Measurements from ENCODE around the gene C2orf74.
A peak's percentile ranks its signal among the peaks of the same experiment; 100 is the strongest.
"Not testable (repeated sequence)": the region's sequence is repeated elsewhere in the genome, so short reads cannot be mapped to it uniquely, and the experiment has no call there.

Gene C2orf74

DNA sequence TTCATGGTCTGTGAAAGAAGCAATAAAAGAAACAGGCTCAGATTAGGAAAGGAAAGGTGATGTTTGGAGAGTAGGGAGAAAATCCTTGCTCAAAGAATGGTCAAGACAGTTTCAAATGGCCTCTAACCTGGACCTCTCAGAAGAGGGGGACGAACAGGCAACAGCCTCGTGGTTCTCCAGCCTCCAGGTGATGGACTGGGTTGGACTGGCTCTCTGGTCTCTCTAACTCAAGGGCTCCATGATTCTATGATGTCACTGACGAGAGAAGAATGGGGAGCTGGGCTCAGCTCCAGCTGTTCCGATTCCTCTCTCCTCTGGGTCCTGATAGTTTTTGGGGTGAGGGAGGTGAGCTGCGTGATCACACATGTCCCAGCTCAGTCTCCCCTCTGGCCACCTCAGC lies at the start of gene C2orf74:
Gene C2orf74, plus strand, starts transcription at position 301 of the 400 bp plus-strand sequence. CDS start 327 bp downstream, outside the sequence.
- DNase-seq, result no peak

DNA sequence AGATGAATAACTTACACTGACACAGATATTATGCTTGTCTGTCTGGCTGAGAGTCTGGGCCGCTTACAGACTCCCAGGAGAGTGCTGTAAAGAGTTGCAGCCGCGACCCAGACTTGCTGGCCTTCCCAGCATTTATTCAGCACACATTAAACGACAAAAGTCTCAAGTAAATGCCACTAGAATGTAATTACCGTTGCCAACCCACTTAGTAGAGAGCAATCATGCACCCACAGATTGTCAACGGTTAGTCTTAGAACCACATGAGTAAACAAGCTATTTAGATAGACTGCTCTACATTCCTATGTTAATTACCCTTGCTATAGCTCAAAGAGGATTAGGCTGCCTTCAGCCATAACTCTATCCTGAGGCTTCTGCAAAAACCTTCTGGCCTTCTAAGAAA lies 47.8 kb upstream of the C2orf74 start:
- no peak for DNase-seq

DNA sequence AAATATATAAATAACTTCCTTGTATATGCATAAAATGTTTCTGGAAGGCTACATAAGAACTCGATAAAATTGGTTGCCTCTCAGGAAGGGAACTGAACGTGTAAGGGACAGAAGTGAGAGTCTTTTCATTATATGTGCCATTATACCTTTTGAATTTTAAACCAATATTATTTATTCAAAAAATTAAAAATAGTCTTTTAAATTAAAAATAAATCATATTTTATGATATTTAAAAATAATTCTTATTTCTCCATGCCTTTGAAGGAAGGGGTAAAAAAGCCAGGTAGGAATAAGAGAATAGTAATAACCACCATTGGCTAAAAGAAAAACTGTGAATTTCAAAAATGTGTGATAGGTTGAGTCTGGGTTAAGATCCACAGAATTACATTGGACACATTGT lies 45.7 kb upstream of the C2orf74 start:
- no peak for DNase-seq

DNA sequence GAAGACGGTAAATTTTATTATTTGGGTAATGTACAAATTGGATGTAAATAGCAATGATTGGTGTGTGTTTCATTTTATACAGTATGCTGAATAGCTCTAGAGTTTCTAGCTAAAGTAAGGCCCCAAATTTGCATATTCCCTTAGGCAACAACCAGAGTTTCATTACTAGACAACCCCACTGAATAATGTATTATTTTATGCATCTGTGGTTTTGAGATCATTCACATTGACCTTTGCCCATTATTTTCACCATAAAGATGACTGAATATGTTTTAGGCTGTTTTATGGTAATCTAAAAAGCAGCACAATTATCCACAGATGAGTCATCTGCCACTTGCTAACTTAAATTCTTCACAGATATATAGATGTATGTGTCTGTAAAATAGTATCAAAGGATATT lies 44.5 kb upstream of the C2orf74 start:
- DNase-seq, result no peak

DNA sequence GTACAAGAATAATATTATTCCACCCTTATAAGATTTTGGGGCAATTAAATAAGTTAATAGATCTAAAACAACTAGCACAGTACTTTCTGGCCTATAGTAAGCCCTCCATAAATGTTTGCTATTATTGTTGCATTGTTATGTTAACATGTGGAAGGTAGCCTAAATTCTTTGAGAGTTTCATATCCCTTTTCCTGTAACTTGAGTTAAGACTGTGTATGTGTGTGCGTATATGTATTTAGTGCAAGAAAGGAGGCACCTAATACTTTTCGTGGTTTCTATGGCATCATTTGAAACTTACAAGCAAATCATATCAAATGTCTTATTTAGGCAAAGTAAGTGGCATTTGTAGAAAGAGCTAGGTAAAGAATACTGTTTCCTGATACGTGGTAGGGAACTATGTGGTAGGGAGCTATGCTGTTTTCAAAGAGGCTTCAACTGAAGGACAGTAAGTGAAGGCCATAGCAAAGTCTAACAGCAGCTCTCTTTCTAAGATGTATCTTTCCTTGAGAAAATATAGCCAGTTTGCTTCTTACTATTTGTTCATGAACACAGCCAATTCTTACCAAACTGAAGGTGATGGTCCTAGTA lies 36.8 kb upstream of the C2orf74 start:
- DNase-seq, result no peak

DNA sequence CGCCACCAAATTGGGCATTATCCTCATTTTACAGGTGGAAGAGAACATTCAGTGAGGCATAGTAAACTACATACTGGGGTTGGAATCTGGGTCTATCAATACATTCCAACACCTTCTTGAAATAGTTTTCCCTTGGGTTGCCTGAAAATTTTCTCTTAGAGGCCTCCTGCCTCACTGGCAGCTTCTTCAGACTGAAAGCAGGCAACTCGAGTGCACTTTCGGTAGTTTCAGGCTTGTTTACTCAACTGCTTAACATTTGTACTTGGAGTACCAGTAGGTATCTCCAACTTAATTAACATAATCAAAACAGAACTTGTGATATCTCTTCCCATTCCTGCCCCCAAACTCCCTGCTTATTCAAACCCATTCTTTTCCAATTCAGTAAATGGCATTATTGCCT lies 36.2 kb upstream of the C2orf74 start:
- no peak for DNase-seq

DNA sequence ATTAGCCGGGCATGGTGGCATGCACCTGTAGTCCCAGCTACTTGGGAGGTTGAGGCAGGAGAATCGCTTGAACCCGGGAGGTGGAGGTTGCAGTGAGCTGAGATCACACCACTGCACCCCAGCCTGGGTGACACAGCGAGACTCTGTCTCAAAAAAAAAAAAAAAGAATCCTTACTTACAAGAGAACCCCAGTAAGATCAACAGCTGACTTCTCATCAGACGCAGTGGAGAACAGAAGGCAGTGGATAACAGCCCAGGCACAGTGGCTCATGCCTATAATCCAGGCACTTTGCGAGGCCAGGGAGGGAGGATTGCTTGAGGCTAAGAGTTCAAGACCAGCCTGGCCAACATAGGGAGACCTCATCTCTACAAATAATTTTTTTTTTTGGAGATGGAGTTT lies 33.9 kb upstream of the C2orf74 start:
- DNase-seq, result not testable (repeated sequence)

DNA sequence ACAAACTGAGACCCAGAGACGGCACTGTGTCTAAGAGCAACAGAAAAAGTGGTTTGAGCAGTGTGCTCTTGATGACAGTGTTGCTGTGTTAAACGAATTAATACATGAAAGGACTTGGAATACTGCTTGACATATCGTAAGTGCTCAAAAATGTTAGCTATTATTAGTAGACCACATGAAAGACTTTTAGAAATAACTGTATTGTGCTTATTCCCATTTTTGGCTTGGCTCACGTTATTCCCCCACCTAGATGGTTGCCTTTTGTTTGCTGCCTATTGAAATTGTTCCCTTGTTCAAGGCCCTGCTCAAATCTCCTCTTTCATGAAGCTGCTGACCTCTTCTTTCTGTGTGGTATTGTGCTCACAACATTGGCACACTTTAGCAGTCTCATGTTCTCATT lies 27.8 kb upstream of the C2orf74 start:
- DNase-seq, result no peak

DNA sequence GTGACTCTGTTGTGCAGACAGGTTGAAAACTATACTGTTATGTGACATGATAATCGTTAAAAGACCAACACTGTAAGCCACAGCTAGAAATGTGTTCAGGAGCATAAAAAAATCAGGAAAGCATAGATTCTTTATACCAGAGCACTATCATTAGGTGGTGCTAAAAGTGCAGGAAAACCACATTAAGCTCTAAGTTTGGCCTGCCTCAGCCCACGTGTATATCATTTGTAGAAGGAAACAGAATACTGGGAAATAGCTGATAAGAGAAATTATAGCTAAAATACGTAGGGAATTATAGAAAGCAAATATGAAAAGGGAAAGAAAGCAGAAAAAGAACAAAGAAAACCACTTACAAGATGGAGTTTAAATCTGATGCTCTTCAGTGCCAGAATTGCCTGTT lies 26.5 kb upstream of the C2orf74 start:
- peak; percentile 10 for DNase-seq

DNA sequence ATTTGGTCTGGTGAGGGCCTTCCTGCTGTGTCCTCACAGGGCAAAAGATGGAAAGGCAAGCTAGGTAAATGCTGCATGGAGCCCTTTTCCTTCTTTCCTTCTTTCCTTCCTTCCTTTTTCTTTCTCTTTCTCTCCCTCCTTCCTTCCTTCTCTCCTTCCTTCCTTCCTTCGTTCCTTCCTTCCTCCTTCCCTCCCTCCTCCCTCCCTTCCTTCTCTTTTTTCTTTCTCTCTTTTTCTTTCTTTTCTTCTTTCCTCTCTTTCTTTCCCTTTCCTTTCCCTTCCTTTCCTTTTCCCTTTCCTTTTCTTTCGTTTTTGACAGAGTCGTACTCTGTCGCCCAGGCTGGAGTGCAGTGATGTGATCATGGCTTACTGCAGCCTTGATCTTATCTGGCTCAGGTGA lies 23.1 kb upstream of the C2orf74 start:
- no peak for DNase-seq

DNA sequence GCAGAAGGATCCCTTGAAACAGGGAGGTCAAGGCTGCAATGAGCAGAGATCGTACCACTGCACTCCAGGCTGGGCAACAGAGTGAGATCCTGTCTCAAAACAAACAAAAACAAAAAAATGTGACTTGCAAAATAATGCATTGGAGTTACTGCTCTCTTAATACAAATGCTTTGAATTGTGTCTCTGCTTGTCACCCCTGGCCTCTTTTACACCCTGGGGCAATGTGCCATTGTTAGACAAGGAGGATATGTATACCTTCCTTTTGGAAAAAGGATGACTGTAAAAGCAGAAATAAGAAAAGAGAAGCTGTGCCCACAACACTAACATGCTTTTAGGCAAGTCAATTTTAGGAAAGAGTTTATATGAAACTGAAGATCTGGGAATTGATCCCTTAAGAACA lies 20.8 kb upstream of the C2orf74 start:
- DNase-seq, result no peak

DNA sequence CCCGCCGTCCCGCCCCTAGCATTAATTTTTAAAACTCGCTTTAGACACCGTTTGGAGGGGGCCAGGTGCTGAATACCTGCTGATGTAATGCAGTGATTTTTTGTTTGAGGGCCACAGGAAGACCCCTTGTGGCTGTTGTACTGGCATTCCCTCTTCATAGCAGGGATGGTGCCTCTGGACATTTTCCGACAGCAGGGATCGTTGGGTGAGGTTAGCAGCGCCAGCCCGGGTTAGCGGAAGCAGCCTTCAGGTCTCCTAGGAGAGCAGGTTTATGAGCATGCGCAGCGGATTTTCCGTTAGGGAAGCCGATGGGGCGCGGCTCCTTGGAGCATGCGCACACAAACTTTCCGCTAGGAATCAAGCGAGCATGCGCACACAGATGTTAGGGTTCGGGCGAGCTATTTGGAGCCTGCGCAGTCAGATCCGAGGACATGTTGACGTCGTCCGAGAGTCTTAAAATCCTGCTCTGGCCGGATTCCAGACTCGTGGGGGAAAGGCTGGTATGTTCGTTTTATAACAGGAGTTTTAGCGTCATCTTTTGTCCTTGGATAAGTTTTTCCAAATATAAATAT lies 17.2 kb upstream of the C2orf74 start:
- DNase-seq, result peak; percentile 94

DNA sequence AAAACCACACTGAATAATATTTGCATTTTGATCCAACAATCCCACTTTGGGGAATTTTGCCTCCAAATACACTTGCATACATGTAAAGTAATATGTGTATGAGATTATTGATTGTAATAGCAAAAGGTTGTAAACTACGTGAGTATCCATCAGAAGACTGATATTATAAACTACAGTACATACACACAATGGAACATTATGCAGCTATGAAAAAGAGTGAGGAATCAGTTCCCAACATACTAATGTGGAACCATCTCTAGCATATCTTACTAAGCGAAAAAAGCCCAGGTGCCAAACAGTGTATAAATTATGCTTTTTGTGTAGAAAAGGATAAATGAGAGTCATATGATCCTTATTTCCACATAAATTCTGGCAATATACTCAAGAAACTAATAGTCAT lies 16.0 kb upstream of the C2orf74 start:
- no peak for DNase-seq

DNA sequence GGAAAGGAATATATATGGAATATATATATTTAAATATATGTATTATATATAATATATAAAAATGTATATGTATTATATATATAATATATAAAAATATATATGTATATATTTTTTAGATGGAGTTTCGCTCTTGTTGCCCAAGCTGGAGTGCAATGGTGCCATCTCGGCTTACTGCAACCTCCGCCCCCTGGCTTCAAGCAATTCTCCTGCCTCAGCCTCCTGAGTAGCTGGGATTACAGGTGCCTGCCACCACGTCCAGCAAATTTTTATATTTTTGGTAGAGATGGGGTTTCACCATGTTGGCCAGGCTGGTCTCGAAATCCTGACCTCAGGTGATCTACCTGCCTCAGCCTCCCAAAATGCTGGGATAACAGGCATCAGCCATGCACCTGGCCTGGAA lies 13.9 kb upstream of the C2orf74 start:
- not testable (repeated sequence) for DNase-seq

DNA sequence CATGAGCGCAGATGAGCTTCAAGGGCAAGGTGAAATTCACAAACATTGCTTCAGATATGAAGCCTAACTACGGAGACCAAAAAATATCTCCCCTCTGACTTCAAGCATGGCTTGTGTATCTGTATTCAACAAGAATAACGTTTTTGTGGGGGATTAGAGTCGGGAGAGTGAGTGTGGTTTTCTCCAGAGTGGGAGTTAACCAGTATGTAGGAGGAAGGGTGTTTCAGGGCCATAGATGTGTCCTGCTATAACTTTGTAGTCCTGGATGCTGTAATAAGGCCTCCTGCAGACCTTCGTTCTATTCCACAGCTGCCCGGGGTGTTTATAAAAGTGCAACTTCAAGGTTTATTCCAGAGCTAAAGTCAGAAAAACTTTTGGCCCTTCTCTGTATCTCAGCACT lies 12.9 kb upstream of the C2orf74 start:
- DNase-seq, result no peak

DNA sequence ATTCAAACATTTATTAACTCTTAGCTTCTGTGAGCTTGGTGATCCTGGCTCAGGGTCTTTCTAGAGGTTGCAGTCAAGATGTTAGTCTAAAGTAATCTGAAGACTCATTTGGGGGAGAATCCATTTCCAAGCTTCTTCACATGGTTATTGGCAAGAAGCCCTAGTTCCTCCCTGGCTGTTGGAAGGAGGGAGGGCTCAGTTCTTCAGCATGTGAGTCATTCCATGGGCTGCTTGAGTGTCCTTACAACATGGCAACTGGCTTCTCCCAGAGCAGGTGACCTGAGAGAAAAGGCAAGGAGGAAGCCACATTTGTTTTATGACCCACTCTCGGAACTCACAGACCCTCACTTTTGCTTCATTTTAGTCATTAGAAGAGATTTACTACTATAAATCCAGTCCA lies 10.6 kb upstream of the C2orf74 start:
- DNase-seq, result no peak

DNA sequence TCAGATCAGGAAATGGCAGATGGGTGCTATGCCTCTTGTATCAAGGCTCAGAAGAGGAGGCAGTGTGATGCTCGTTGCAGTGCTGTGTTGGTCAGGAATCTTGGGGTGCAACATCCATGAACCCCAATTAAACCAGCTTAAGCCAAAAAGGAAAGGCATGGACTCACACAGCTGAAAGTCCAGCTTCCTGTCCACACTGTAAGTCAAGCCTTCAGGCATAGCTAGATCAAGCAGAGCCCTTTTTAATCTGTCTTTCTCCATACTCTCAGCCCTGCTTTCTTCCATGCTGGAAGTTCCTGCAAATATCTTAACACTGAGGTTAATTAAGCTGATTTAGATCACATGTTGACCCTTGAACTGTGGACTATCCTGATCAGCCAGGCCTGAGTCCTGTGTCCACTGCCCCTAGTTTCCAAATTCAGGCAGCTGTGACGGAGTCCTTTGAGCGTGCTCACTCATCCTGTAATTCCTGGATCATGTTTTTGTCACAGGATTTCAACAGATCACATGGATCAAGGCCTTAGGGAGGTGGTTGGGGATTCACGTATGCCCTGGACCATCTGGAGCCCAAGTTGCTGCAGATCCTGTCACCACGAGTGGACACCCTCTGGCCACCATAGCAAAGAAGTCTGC lies 4.5 kb upstream of the C2orf74 start:
- no peak for DNase-seq

DNA sequence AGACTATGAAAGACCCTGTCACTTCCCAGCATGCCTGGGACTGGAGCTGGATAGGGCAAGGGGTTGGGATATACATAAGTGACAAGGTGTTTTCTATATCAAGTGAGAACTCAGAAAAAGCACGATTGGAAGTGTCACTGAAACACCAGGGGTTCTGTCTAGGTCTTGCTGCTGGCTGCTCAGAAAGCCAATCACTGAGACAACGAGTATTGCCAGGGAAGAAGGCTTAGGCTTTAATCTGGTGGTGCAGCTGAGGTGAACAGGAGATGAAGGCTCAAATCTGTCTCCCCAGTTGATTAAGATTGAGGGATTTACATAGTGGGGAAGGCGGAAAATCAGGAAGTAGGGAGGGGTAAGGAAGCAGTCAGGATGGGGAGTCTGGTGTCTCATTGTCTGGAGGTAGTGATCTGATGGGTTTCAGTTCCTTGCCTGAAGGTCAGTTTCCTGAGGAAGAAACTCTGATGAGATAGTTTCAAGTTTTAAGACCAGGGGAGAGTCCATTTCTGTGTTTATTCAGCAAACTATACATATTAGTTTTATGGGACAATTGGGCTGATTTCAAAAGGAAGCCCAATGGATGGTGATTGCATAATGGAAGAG lies 3.5 kb upstream of the C2orf74 start:
- DNase-seq, result no peak

DNA sequence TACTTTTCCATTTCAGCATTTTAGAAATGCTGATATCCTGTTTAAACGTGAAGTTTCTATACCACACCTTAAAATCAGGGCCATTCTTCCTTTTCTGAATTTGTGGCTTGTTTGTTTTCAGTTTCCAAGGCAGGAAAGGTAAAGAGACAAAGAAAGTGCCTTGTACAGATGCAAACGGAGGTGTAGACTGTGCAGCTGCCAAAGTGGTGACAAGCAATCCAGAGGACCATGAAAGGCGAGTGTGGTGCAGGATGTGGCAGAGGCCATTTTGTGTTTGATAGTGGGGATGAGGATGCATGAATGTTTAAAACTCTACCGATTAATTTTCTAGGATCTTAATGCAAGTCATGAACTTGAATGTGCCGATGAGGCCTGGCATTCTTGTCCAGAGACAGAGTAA lies 733 bp downstream of the C2orf74 start:
- no peak for DNase-seq

DNA sequence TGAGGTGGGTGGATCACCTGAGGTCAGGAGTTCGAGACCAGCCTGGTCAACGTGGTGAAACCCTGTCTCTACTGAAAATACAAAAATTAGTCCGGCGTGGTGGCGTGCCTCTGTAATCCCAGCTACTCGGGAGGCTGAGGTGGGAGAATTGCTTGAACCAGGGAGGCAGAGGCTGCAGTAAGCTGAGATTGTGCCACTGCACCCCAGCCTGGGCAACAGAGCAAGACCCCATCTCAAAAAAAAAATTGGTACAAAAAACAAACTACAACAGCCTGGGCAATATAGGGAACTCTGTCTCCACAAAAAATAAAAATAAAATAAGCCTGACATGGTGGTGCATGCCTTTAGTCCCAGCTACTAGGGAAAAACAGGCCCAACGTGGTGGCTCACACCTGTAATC lies 3.1 kb downstream of the C2orf74 start:
- DNase-seq, result not testable (repeated sequence)

DNA sequence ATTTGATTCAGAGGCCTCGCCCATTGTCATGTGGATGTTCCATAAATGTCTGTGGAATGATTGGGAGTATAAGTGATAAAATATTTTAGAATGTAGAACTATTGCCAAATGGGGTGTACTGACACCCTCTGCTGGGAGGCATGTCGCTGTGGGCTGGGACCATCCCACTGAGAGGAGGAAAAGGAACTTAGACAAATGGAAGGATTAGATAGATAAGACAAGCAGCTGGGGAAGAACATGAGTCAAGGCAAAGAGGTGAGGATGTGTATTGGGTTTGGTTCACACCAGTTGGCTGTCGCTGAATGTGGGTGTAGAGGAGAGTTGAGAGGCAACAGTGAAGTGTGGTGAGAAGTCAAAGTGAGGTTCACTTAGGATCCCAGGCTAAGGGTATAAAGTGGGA lies 4.0 kb downstream of the C2orf74 start:
- no peak for DNase-seq

DNA sequence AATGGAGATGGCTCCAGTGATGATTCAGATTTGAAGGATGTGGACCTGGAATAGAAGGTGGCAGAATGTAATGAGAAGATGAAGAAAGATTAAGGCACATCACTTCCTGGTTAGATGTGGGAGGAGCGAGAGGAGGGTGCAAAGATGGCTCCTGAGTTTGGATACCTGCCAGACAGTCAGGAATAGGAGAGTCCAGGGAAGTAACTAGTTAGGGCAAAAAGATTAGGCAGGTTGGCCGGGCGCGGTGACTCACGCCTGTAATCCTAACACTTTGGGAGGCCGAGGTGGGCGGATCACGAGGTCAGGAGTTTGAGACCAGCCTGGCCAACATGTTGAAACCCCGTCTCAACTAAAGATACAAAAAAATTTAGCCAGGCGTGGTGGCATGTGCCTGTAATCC lies 5.6 kb downstream of the C2orf74 start:
- no peak for DNase-seq

DNA sequence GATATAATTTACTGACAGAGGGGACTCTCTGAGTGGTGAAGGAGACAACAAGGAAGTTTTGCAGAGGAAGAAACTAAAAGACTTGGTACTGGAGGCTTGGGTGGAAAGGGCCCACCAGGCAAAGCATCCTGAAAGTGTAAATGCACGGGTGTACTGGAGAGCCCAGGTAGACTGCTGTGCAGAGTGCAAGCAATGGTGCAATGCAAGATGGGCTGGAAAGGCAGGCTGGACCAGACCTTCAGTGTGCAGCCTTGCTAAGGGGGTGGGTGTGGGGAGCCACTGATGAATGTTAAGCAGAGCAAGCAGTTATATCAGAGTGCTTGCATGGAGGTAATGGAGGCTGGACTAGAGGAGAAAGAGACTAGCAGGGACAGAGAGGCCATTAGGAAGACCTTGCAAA lies 10.7 kb downstream of the C2orf74 start:
- DNase-seq, result no peak

DNA sequence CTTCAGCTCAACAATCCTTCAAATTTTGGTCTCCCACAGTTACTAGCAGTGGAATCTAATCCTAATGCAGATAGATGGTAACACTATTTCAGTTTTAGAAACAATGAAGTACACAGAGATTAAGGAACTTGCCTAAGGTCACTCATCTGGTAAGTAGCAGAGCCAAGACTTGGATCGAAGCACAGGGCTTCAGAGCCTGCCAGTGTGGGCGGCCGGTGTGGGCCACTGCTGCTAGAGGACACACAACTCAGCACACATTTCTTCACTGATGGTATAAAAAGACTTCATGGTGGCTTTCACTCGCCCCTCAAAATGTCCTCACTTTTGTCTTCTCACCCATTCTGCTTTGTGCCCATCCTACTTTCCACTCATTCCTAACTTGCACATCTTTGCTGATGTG lies 11.1 kb downstream of the C2orf74 start:
- no peak for DNase-seq

DNA sequence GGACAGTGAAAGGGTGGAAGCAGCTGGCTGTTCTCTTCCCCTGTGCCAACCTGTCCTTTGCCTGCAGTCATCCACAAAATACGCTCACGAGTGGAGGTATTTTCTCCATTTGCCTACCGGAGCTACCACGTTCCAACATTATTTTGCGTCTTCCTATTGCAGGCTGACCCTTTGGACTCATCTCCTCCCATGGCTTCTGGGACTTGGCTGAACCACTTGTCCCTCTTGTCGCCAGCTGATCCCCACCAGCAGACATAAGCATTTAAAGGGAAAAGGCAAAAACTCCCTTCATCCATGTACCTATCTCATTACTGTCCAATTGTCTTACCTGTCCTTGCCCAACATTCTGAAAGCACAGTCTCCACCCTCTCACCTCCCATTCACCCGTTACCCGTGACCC lies 13.0 kb downstream of the C2orf74 start:
- no peak for DNase-seq
